Measurements from ENCODE around the gene ZNF512B. TPM values are rescaled to one million over a fixed set of nuclear protein-coding genes. Genes with fewer than 3 reads are reported as not detected.
"Not testable (repeated sequence)": the region's sequence is repeated elsewhere in the genome, so short reads cannot be mapped to it uniquely, and the experiment has no call there.

The ZNF512B gene
- total RNA-seq, 1 donor from 2014 or later, result 17.6 TPM

DNA sequence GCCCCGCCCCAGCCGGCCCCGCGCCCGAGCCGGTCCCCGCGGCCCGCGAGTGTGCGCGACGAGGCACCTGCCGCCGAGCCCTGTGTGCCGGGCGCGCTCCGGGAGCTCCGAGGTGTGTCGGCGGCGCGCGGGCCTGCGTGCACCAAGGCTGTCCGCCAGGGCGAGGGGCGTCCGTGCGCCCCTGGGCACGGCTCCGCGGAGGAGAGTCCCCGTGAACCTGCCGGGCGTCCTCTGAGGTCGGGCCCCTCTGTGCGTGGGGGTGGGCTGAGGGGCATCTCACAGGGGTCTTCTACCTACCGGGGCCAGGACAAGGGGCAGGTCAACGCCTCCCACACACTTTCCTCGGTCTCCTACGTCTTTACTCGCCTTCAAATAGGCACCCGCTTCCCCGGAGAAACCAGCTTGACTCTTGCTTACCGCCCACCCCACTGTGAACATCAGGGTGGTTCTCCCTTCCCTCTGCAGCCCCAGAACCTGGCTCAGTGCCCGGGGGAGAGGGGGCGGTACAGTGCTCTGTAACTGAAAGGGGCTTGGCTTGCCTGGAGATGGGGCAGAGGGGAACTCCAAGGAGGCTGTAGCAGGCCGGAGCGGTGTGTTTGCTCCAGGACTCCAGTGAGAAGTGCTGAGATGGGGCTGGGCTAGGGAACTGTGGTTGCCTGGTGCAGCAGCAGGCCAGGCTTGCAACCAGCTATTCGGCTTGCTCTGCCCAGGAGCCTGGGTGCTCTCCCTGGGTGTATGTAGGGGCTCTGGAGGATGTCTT, 10.0 kb upstream of the ZNF512B start, which contains the start of gene SAMD10:
Gene SAMD10 (minus strand): TSS at position 86 of the 760 bp plus-strand sequence. CDS start 175 bp downstream, outside the sequence.
- TF ChIP-seq, protein P1, sequence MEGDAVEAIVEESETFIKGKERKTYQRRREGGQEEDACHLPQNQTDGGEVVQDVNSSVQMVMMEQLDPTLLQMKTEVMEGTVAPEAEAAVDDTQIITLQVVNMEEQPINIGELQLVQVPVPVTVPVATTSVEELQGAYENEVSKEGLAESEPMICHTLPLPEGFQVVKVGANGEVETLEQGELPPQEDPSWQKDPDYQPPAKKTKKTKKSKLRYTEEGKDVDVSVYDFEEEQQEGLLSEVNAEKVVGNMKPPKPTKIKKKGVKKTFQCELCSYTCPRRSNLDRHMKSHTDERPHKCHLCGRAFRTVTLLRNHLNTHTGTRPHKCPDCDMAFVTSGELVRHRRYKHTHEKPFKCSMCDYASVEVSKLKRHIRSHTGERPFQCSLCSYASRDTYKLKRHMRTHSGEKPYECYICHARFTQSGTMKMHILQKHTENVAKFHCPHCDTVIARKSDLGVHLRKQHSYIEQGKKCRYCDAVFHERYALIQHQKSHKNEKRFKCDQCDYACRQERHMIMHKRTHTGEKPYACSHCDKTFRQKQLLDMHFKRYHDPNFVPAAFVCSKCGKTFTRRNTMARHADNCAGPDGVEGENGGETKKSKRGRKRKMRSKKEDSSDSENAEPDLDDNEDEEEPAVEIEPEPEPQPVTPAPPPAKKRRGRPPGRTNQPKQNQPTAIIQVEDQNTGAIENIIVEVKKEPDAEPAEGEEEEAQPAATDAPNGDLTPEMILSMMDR (IDR thresholded peaks at IDR 0.05), result peak; percentile 5
- no peaks in the 10 kb centered on the region for H3K27me3 ChIP-seq
- peaks cover 13% of the 10 kb centered on the region for H3K36me3 ChIP-seq
- H3K9me3 ChIP-seq, result no peaks in the 10 kb centered on the region
- peak within 1 kb of the TSS; percentile 90 for H3K27ac ChIP-seq
- H3K4me3 ChIP-seq, result peak within 1 kb of the TSS; percentile 93
- intact Hi-C loops (cut with DNase I), result no loop called here
- peak; percentile 11 for ATAC-seq
- H3K4me1 ChIP-seq, result peaks cover 30% of the 10 kb centered on the region
- peak; percentile 83 for DNase-seq

DNA sequence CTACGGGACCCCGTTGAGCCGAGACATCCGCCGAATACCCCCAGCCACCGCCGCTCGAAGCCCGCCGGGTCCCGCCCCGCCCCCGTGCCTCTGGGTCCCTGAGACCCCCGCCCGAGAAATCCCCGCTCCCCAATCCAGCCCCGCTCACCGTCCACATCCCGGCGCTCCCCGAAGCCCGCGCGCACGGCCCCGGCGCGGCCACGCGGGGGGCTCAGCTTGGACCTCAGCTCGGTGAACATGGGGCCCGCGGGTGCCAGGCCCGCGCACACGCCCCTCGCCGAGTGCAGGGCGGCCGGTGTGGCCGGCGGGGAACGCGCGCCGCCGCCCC, 9.5 kb upstream of the ZNF512B start:
- H3K4me1 ChIP-seq, result peaks cover 30% of the 10 kb centered on the region

DNA sequence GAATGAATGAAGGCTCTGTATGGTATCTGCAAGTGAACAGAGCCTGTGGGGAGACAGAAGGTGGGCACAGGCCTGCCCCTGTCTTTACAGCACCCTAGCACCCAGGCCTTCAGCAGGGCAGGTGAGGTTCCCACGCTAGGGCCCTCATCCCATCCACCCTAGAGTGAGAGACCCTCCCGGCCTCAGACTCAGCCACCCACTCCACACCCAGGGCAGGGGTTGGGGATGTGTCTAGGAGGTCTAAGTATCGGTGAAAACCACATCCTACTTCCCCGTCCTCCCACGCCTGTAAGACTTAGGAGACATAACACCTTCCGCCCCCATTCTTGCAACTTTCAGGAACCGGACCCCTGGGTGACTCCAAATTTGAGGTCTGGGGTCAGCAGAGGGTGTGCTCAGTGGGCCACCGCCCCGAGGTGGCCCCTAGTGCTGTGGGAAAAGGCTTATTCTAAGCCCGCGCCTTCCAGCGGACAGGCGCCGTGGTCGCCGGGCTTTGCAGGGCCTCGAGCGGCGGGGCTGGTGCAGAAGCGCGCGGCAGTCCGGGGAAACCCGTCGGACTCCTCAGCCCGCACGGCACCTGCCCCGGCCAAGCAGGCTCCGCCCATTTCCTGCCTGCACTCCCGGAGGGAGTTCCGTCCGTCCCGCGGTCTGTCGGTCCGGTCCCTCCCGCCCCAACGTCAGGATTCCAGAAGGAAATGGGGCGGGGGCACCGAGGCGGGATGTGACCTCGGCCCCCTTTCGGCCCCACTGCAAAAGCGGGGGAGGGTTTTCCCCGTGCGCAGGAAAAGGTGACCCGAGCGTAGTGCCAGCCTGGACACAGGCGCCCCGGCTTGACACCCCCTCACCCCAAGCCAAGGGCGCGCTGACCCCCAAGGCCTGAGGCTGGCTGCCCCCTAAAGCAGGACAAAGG, 8.8 kb upstream of the ZNF512B start:
- DNase-seq, result peak; percentile 93
- peaks cover under 1% of the 10 kb centered on the region for H3K36me3 ChIP-seq
- peaks cover 32% of the 10 kb centered on the region for H3K4me1 ChIP-seq
- H3K27me3 ChIP-seq, result no peaks in the 10 kb centered on the region
- H3K4me3 ChIP-seq, result peak overlapping the region; percentile 93
- intact Hi-C loops (cut with DNase I), result no loop called here
- no peaks in the 10 kb centered on the region for H3K9me3 ChIP-seq
- peak; percentile 59 for ATAC-seq
- peak overlapping the region; percentile 66 for H3K27ac ChIP-seq
- TF ChIP-seq, protein P1 (IDR thresholded peaks at IDR 0.05), result no peak

More for the DNA sequence above, 9.5 kb upstream of the ZNF512B start:
- Histone ChIP-seq H3K27ac (peak overlapping the region; percentile 66), H3K36me3 (peaks cover 7% of the 10 kb centered on the region), H3K27me3 (no peaks in the 10 kb centered on the region), H3K4me3 (peak overlapping the region; percentile 93), H3K9me3 (no peaks in the 10 kb centered on the region)
- TF ChIP-seq, protein P1 (IDR thresholded peaks at IDR 0.05), result no peak
- no peak for ATAC-seq
- DNase-seq, result peak; percentile 68
- intact Hi-C loops (cut with DNase I), result no loop called here

DNA sequence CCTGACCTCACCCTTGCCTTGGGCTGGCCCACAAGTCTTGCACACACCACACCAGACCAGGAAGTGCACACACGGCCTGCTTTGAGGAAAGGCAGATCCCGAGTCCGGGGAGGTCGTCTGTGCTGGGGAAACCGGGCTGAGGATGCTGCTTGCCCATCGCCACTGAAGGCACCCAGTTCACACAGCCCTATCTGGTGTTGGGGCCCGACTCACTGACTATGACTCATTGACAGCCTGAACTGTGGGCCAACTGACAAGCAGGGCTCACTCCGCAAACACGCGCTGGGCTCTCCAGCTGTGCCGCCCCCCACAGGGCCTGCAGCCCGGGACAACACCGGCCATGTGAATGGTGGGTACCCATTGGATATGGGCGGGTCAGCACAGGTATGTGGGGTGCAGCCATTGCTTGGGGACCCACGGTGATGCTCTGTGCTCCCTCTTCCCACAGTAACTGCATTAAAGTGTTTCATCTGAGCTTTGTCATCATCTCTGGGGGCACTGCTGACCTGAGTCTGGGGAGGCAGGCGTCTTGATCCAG, 8.1 kb upstream of the ZNF512B start:
- ATAC-seq (no peak), DNase-seq (no peak)
- intact Hi-C loops (cut with DNase I), result no loop called here
- Histone ChIP-seq H3K4me1 (peaks cover 37% of the 10 kb centered on the region), H3K4me3 (no peak overlapping the region), H3K9me3 (no peaks in the 10 kb centered on the region), H3K36me3 (no peaks in the 10 kb centered on the region), H3K27me3 (no peaks in the 10 kb centered on the region), H3K27ac (no peak overlapping the region)
- TF ChIP-seq, protein P1 (IDR thresholded peaks at IDR 0.05), result no peak

DNA sequence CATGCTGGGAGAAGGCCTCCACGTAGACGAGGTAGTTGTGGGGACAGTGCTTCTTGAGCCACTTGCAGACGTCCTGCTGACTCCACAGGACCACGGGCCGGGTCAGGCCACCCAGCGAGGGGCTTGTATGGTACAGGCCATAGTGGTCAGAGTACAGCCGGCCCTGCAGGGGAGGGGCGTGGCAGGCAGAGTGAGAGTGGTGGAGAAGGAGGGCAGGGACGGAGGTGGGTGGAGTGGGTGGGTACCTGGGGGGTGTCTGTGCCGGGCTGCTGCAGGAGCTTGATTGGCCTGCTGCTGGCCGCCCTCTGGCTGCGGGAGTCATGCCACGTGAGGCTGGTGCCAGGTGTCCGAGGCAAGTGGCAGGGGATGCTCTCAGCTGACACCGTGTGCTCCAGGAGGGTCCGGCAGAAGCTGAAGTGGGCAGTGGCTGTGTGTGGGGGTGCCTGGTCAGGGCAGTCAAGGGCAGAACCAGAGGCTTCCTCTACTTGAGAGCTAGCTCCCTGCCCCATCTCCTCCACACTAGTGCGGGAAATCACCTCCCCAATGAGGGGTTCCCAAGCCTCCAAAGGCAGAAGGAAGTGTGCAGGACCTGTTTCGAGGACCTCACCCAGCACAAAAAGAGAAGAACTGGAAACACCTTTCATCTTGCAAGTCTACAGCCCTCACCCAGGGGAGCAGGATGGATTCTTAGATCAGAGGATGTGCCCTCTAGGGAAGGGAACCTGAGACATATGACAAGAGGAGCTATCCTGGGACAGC, 7.4 kb upstream of the ZNF512B start:
- DNase-seq (no peak), ATAC-seq (no peak)
- no peaks in the 10 kb centered on the region for H3K36me3 ChIP-seq
- no peak overlapping the region for H3K27ac ChIP-seq
- H3K27me3 ChIP-seq, result no peaks in the 10 kb centered on the region
- no peaks in the 10 kb centered on the region for H3K9me3 ChIP-seq
- peaks cover 33% of the 10 kb centered on the region for H3K4me1 ChIP-seq
- H3K4me3 ChIP-seq, result no peak overlapping the region
- intact Hi-C loops (cut with DNase I), result no loop called here
- TF ChIP-seq, protein P1 (IDR thresholded peaks at IDR 0.05), result no peak

- intact Hi-C loops (cut with DNase I); H3K27me3 ChIP-seq: not testable (repeated sequence)
These were observed 6.8 kb upstream of the ZNF512B start for GRCh38 chr20:63976511-63976910.

More at GRCh38 chr20:63976511-63976910, 6.8 kb upstream of the ZNF512B start:
- DNase-seq, H3K27ac ChIP-seq, H3K9me3 ChIP-seq, H3K36me3 ChIP-seq, H3K4me3 ChIP-seq, ATAC-seq: not testable (repeated sequence)
- peaks cover 31% of the 10 kb centered on the region for H3K4me1 ChIP-seq
